A673 (cell line): Measurements from ENCODE around the gene MVP.

Experiments used
- CTCF ChIP-seq: fragments of 300-800, 200-600 bp; sonication (generic); conservative IDR thresholded peaks from 2 replicates; pipeline ENCODE4 v1.5.1; 2017; ENCODE audit warnings: low read depth, mild to moderate bottlenecking, antibody characterized with exemption, low read length, moderate library complexity, mixed read lengths
- EZH2 ChIP-seq: fragments of 200-600 bp; sonication (generic); IDR thresholded peaks from 2 replicates; pipeline ENCODE4 v1.6.1; 2017; ENCODE audit warnings: borderline replicate concordance, low read depth, mild to moderate bottlenecking, mixed read lengths, antibody characterized with exemption, low read length; ENCODE audit not compliant: poor library complexity, severe bottlenecking

GRCh38 chr16:29864205-29864604 lies 43.9 kb downstream of the MVP start:
- no peak for TF ChIP-seq CTCF
- TF ChIP-seq EZH2: no peak
